H1 (cell line): ENCODE results near the gene RNASEH2C. TPM values are rescaled to one million over a fixed set of nuclear protein-coding genes. Genes with fewer than 3 reads are reported as not detected.

Experiments
- CTCF ChIA-PET: fragments of 300-600 bp; sonication (Branson Sonifier 250); formaldehyde crosslinking; loops from one replicate; lab custom pipeline; 2021; ENCODE audit not compliant: partially characterized antibody; lab: Charles Lee
- POLR2A ChIA-PET: fragments of 300-600 bp; sonication (Branson Sonifier 250); formaldehyde crosslinking; loops from one replicate; lab custom pipeline; 2021; ENCODE audit warnings: inconsistent platforms; ENCODE audit not compliant: partially characterized antibody; lab: Charles Lee
- DNase-seq, 2 experiments: peaks; one replicate each; pipeline versions ENCODE4 v3.0.0 to v3.0.0-alpha.2; 2010 to 2022; ENCODE audit warnings: low spot score in 2 of 2, low read depth in 1 of 2, mixed read lengths in 1 of 2
- FAIRE-seq: peaks from 2 replicates; lab custom pipeline; 2011; peaks lifted over from hg19 to GRCh38; lab: Jason Lieb, UNC
- H2AFZ ChIP-seq: 2 replicates; pipeline ENCODE4 v1.8.1; 2012; ENCODE audit warnings: low read length, inconsistent platforms
- H2AK5ac ChIP-seq: 2 replicates; pipeline ENCODE4 v1.6.1; 2013; ENCODE audit warnings: low read depth, low read length
- H2BK120ac ChIP-seq: replicated peaks from 2 replicates; pipeline ENCODE3; 2013; ENCODE audit warnings: low read depth, low read length, inconsistent platforms
- H2BK12ac ChIP-seq: 2 replicates; pipeline ENCODE4 v1.6.1; 2013; ENCODE audit warnings: low read depth, low read length
- H2BK15ac ChIP-seq: 2 replicates; pipeline ENCODE4 v1.6.1; 2013; ENCODE audit warnings: low read length
- H2BK20ac ChIP-seq: 2 replicates; pipeline ENCODE4 v1.6.1; 2013; ENCODE audit warnings: low read length
- H2BK5ac ChIP-seq: 2 replicates; pipeline ENCODE4 v1.6.1; 2013; ENCODE audit warnings: low read depth, low read length
- H3K14ac ChIP-seq: 2 replicates; pipeline ENCODE4 v1.6.1; 2013; ENCODE audit warnings: inconsistent platforms; ENCODE audit not compliant: insufficient read length
- H3K18ac ChIP-seq: 2 replicates; pipeline ENCODE4 v1.6.1; 2013; ENCODE audit warnings: low read length; ENCODE audit errors: extremely low read depth
- H3K23ac ChIP-seq: 2 replicates; pipeline ENCODE4 v1.6.1; 2013; ENCODE audit warnings: inconsistent platforms; ENCODE audit not compliant: insufficient read length
- H3K23me2 ChIP-seq: 2 replicates; pipeline ENCODE4 v1.6.1; 2013; ENCODE audit warnings: low read depth, low read length
- H3K27ac ChIP-seq: 2 replicates; pipeline ENCODE4 v1.6.1; 2011; ENCODE audit warnings: low read depth, low read length, inconsistent platforms
- H3K27me3 ChIP-seq, 4 experiments: replicated peaks in 1 of 4; 1 replicate in 1 of 4; 2 replicates in 3 of 4; pipeline versions ENCODE4 v1.6.1 to v1.8.1; 2011 to 2013; ENCODE audit warnings: low read length in 3 of 4, mild to moderate bottlenecking in 3 of 4, inconsistent platforms in 2 of 4, mixed read lengths in 2 of 4, moderate library complexity in 1 of 4; ENCODE audit not compliant: control insufficient read depth in 3 of 4, insufficient read depth in 3 of 4; ENCODE audit errors: extremely low read depth in 1 of 4
- H3K36me3 ChIP-seq, 4 experiments: 2 replicates each; pipeline versions ENCODE4 v1.6.1 to v1.8.1; 2011 to 2013; ENCODE audit warnings: mild to moderate bottlenecking in 4 of 4, low read length in 3 of 4, moderate library complexity in 2 of 4, control low read depth in 1 of 4, inconsistent platforms in 1 of 4; ENCODE audit not compliant: insufficient read depth in 4 of 4, control insufficient read depth in 2 of 4
- H3K4ac ChIP-seq: replicated peaks from 2 replicates; pipeline ENCODE3; 2013; ENCODE audit warnings: low read length, low read depth, mixed read lengths, inconsistent platforms; ENCODE audit not compliant: insufficient read length
- H3K4me1 ChIP-seq, 4 experiments: replicated peaks in 1 of 4; 1 replicate in 1 of 4; 2 replicates in 3 of 4; pipeline versions ENCODE4 v1.6.1 to v1.8.1; 2011 to 2013; ENCODE audit warnings: low read length in 3 of 4, inconsistent platforms in 2 of 4, mixed read lengths in 1 of 4; ENCODE audit not compliant: insufficient read depth in 4 of 4, control insufficient read depth in 3 of 4
- H3K4me2 ChIP-seq, 2 experiments: 2 replicates each; pipeline versions ENCODE4 v1.6.1 to v1.8.1; 2011 to 2013; ENCODE audit warnings: low read depth in 2 of 2, low read length in 2 of 2, control low read depth in 1 of 2, inconsistent platforms in 1 of 2, mild to moderate bottlenecking in 1 of 2; ENCODE audit not compliant: insufficient read depth in 1 of 2
- H3K4me3 ChIP-seq, 4 experiments: fragments of 200-600, 300-600 bp in 1 of 4; sonication (generic), shearing (Covaris generic), sonication (Bioruptor Twin) in 1 of 4; 2 replicates each; pipeline versions ENCODE4 v1.5.1 to v1.8.1; 2011 to 2016; ENCODE audit warnings: low read length in 4 of 4, low read depth in 3 of 4, control low read depth in 2 of 4, inconsistent platforms in 2 of 4, mild to moderate bottlenecking in 2 of 4, mixed read lengths in 1 of 4, moderate library complexity in 1 of 4; ENCODE audit not compliant: insufficient read depth in 2 of 4; ENCODE audit errors: extremely low read depth in 1 of 4
- H3K56ac ChIP-seq: replicated peaks from 2 replicates; pipeline ENCODE3; 2013; ENCODE audit warnings: low read depth, mild to moderate bottlenecking, mixed read lengths, low read length, inconsistent platforms; ENCODE audit not compliant: insufficient read length
- H3K79me1 ChIP-seq: 2 replicates; pipeline ENCODE4 v1.6.1; 2013; ENCODE audit warnings: low read depth, low read length, control low read depth
- H3K79me2 ChIP-seq, 2 experiments: 2 replicates each; pipeline versions ENCODE4 v1.6.1 to v1.8.1; 2012 to 2013; ENCODE audit warnings: low read length in 2 of 2, mild to moderate bottlenecking in 2 of 2, inconsistent platforms in 1 of 2; ENCODE audit not compliant: insufficient read depth in 2 of 2, control insufficient read depth in 1 of 2
- H3K9ac ChIP-seq, 4 experiments: replicated peaks in 1 of 4; 1 replicate in 1 of 4; 2 replicates in 3 of 4; pipeline versions ENCODE4 v1.6.1 to v1.8.1; 2011 to 2013; ENCODE audit warnings: low read depth in 3 of 4, low read length in 3 of 4, control low read depth in 2 of 4, mild to moderate bottlenecking in 2 of 4, moderate library complexity in 2 of 4, inconsistent platforms in 1 of 4; ENCODE audit errors: extremely low read depth in 1 of 4
- H3K9me3 ChIP-seq, 2 experiments: 2 replicates each; pipeline versions ENCODE4 v1.6.1 to v1.8.1; 2012 to 2013; ENCODE audit warnings: mild to moderate bottlenecking in 2 of 2, moderate library complexity in 2 of 2, control low read depth in 1 of 2, inconsistent platforms in 1 of 2, low read depth in 1 of 2, low read length in 1 of 2, mixed read lengths in 1 of 2; ENCODE audit not compliant: insufficient read depth in 2 of 2
- H4K20me1 ChIP-seq, 2 experiments: replicated peaks in 1 of 2; 2 replicates each; pipeline versions ENCODE3 to v1.8.1; 2011 to 2013; ENCODE audit warnings: inconsistent platforms in 2 of 2, low read length in 2 of 2, mild to moderate bottlenecking in 1 of 2; ENCODE audit not compliant: insufficient read depth in 2 of 2, control insufficient read depth in 1 of 2
- H4K5ac ChIP-seq: 2 replicates; pipeline ENCODE4 v1.6.1; 2013; ENCODE audit warnings: low read length, low read depth, mixed read lengths, inconsistent platforms; ENCODE audit not compliant: insufficient read length
- H4K8ac ChIP-seq: 2 replicates; pipeline ENCODE4 v1.8.0; 2013; ENCODE audit warnings: mild to moderate bottlenecking, moderate library complexity, low read length, inconsistent platforms; ENCODE audit not compliant: insufficient read depth; ENCODE audit errors: extremely low read depth
- H4K91ac ChIP-seq: replicated peaks from 2 replicates; pipeline ENCODE3; 2013; ENCODE audit warnings: low read length, mixed read lengths, inconsistent platforms; ENCODE audit not compliant: insufficient read length
- EZH2 ChIP-seq: fragments of 200-600 bp; sonication (generic); IDR thresholded peaks from 2 replicates; pipeline ENCODE4 v1.7.1; 2012; ENCODE audit warnings: low read depth, mild to moderate bottlenecking, moderate library complexity, low read length, inconsistent platforms; ENCODE audit not compliant: severe bottlenecking
- WGBS, 2 experiments: shearing (Covaris generic) in 1 of 2; methylation state at CpG; one replicate each; pipeline versions ENCODE4 v1.1.6 to v1.1.7; 2013 to 2015; ENCODE audit warnings: low lambda C conversion rate in 2 of 2, mixed read lengths in 2 of 2, inconsistent platforms in 1 of 2, low coverage in 1 of 2, missing lambda C conversion rate in 1 of 2; ENCODE audit not compliant: insufficient replicate concordance in 2 of 2, insufficient coverage in 1 of 2, insufficient read length in 1 of 2; ENCODE audit errors: extremely low coverage in 1 of 2, missing lambda C conversion rate in 1 of 2; 5-methylcytosine and 5-hydroxymethylcytosine counted together
- polyA plus RNA-seq, 7 experiments: library from polyadenylated mRNA; depleted of rRNA in 3 of 7; stranded (reverse) in 5 of 7; unstranded in 2 of 7; fragments of >200 nt in 5 of 7; fragments of 200-250 nt in 2 of 7; gene quantifications; 1 replicate in 5 of 7; 2 replicates in 1 of 7; 4 replicates in 1 of 7; pipeline versions ENCODE4 v1.2.1 to v1.2.3, GENCODE V29; 2011 to 2013; ENCODE audit warnings: missing spikeins in 2 of 7, mixed read lengths in 2 of 7
- total RNA-seq: library from RNA; stranded (reverse); fragmentation: NEBNext Ultra II Directional; extraction: Animal tissue kit (Norgen Biotek cat#: 25700); gene quantifications from 2 replicates; pipeline ENCODE4 v1.2.1, GENCODE V29; 2021

The RNASEH2C gene
- total and polyA plus RNA-seq, 2 of the 8 experiments (the other 6 are each of a cell fraction or from before 2014, with no cell fraction given) = 40.2 to 60.3 TPM

DNA sequence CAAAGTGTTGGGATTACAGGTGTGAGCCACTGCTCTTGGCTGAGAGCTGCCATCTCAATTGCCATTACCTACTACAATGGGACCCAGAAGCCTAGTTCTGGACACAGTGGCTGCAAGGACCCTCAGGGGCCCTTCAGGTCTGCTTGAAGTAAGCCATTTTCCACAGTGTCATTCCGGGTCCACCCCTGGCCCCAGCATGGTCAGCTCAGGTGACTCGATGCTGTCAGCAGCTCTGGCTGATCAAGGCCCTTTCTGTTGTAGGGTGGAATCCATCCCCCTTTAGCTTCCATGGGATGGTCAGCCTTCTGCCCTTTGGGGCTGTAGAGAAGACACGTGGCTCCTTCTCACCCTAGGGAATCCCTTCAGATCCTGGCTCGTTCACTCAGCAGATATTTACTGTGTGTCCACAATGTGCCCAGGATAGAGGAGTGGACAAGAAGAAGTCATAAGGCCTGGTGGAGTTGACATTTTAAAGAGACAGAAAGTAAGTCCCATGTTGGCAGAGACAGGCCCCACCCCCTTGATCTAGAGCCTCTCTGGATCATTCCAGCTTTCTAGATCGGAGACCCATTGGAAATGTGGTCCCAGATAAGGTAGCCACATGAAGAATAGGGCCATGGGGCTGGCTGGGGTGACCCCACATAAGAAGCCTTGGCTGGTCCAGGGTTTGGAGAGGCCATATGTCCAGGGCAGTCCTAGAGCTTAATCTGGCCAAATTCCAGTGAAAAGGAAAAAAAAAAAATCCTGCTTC lies 23.6 kb downstream of the RNASEH2C start:
- no peak overlapping the region for H2BK120ac ChIP-seq
- no peak overlapping the region for H3K18ac ChIP-seq
- H3K4me3 ChIP-seq = no peak overlapping the region
- H2BK15ac ChIP-seq = no peak overlapping the region
- no peak overlapping the region for H2BK12ac ChIP-seq
- H2BK20ac ChIP-seq = no peak overlapping the region
- no peak overlapping the region for H3K9ac ChIP-seq
- no peak overlapping the region for H2AFZ ChIP-seq
- no peak overlapping the region for H3K23ac ChIP-seq
- no peak overlapping the region for H3K56ac ChIP-seq
- no peak for FAIRE-seq
- H3K27me3 ChIP-seq = no peaks in the 10 kb centered on the region; a peak in 3 of 7 replicates
- H3K23me2 ChIP-seq = peaks cover 1% of the 10 kb centered on the region; the same call in 1 of the 2 replicates
- H3K79me2 ChIP-seq = no peaks in the 10 kb centered on the region
- no peak overlapping the region for H4K91ac ChIP-seq
- CTCF ChIA-PET = interaction anchor here (1.5 kb wide), 1 partner anchor 9 kb away, joined by 6 read pairs; no protein-coding TSS in a partner anchor
- H4K5ac ChIP-seq = no peak overlapping the region
- H2AK5ac ChIP-seq = no peak overlapping the region
- POLR2A ChIA-PET = interaction anchor here (0.6 to 1.3 kb wide), 2 partner anchors 15 to 103 kb away, joined by 3 to 4 read pairs; partner anchors contain the start of gene KAT5
- no peak for DNase-seq
- no peak overlapping the region for H3K4me2 ChIP-seq
- TF ChIP-seq EZH2 = no peak
- no peak overlapping the region for H3K4ac ChIP-seq
- H4K8ac ChIP-seq = no peak overlapping the region
- H3K9me3 ChIP-seq = 0 out of 4 replicates have a peak, but pooled peaks cover 0 to 7% of the 10 kb centered on the region in 2 experiments
- no peaks in the 10 kb centered on the region for H3K79me1 ChIP-seq
- no peaks in the 10 kb centered on the region for H3K36me3 ChIP-seq
- no peak overlapping the region for H3K14ac ChIP-seq
- H2BK5ac ChIP-seq = no peak overlapping the region
- no peaks in the 10 kb centered on the region for H4K20me1 ChIP-seq
- H3K4me1 ChIP-seq = peaks cover 0 to 2% (median 0%) of the 10 kb centered on the region in 4 experiments; a peak in 1 of 7 replicates
- H3K27ac ChIP-seq = no peak overlapping the region
- WGBS, 2 experiments = 82% methylated on average over 5 of the region's 5 CpGs; no CpG with 5 or more reads in 1 of the 2 experiments
